OCI-LY3 (cell line): ENCODE data around the gene MAFB.

Experiments
- CTCF ChIP-seq: fragments of 200-600, 300-600 bp; sonication (generic); IDR thresholded peaks from 2 replicates; pipeline ENCODE4 v1.5.1; 2014; ENCODE audit warnings: antibody characterized with exemption, low read length, low read depth
- EZH2phosphoT487 ChIP-seq: fragments of 200-600 bp; shearing (Covaris generic); IDR thresholded peaks from 2 replicates; pipeline ENCODE4 v1.6.1; 2018; ENCODE audit warnings: antibody characterized with exemption, mixed run types, low read depth

- TF ChIP-seq CTCF (no peak), EZH2phosphoT487 (no peak)
Measured at GRCh38 chr20:40668449-40669228, 20.4 kb downstream of the MAFB start.
